Vagina (tissue), 2 donors: ENCODE results near the gene SELENOV. TPM values are rescaled to one million over a fixed set of nuclear protein-coding genes. Genes with fewer than 3 reads are reported as not detected.

Experiments
- DNase-seq, 2 donors: peaks; one replicate each; pipeline ENCODE4 v3.0.0-alpha.2; 2017; ENCODE audit errors: extremely low spot score in 2 of 2
- H3K27ac ChIP-seq: fragments of 200-600 bp; sonication (generic); one replicate; pipeline ENCODE4 v1.5.1; 2019
- H3K27me3 ChIP-seq: fragments of 200-600 bp; sonication (generic); one replicate; pipeline ENCODE4 v1.5.1; 2019
- H3K36me3 ChIP-seq, 2 donors: fragments of 200-600 bp; sonication (generic); one replicate each; pipeline ENCODE4 v1.5.1; 2017 to 2019
- H3K4me1 ChIP-seq: fragments of 200-600 bp; sonication (generic); one replicate; pipeline ENCODE4 v1.5.1; 2019
- H3K4me3 ChIP-seq, 2 donors: fragments of 200-600 bp; sonication (generic); 1 replicate in 1 of 2; 2 replicates in 1 of 2; pipeline ENCODE4 v1.5.1; 2016 to 2019
- H3K9me3 ChIP-seq: fragments of 200-600 bp; sonication (generic); one replicate; pipeline ENCODE4 v1.5.1; 2019
- CTCF ChIP-seq, 3 experiments: fragments of 450-650 bp in 2 of 3; fragments of 200-600 bp in 1 of 3; sonication (generic) in 1 of 3; IDR thresholded peaks; one replicate each; pipeline ENCODE4 v1.5.1; 2017 to 2019; ENCODE audit warnings: antibody characterized with exemption in 3 of 3, mild to moderate bottlenecking in 2 of 3, moderate library complexity in 2 of 3
- POLR2A ChIP-seq, 2 donors: fragments of 450-650 bp; IDR thresholded peaks; one replicate each; pipeline ENCODE4 v1.6.1; 2017; ENCODE audit warnings: antibody characterized with exemption in 2 of 2, mild to moderate bottlenecking in 2 of 2, moderate library complexity in 2 of 2
- POLR2AphosphoS5 ChIP-seq, 2 donors: sonication (generic); formaldehyde crosslinking; IDR thresholded peaks; one replicate each; pipeline ENCODE4 v1.9.0; 2017; ENCODE audit warnings: antibody characterized with exemption in 2 of 2, mild to moderate bottlenecking in 2 of 2, low read depth in 1 of 2; ENCODE audit not compliant: insufficient read depth in 1 of 2
- intact Hi-C: fragments of 100-400 bp; cut with DNase I; formaldehyde crosslinking; loops from one replicate; pipeline ENCODE4 v1.15.1; 2023
- total RNA-seq: library from RNA; depleted of rRNA; stranded (reverse); fragments of >200 nt; gene quantifications from one replicate; pipeline ENCODE4 v1.2.3, GENCODE V29; 2016

SELENOV gene
- total RNA-seq, 1 donor from 2014 or later, result not detected

- Histone ChIP-seq H3K9me3 (no peaks in the 10 kb centered on the region), H3K4me3 (peak overlapping the region in 1 of 2 donors; percentile 35), H3K36me3 (no peaks in the 10 kb centered on the region), H3K27ac (no peak overlapping the region), H3K27me3 (peaks cover 8% of the 10 kb centered on the region), H3K4me1 (peaks cover 10% of the 10 kb centered on the region)
- intact Hi-C loops, result no loop called here
- no peak for TF ChIP-seq POLR2AphosphoS5 (IDR thresholded peaks at IDR 0.05; ENCODE audit: insufficient read depth in 1 of 2, low read depth in 1 of 2)
- no peak for TF ChIP-seq POLR2A (IDR thresholded peaks at IDR 0.05)
- no peak for TF ChIP-seq CTCF (IDR thresholded peaks at IDR 0.05)
- DNase-seq, result no peak
These were observed 7.1 kb upstream of the SELENOV start for GRCh38 chr19:39507715-39508364.

DNA sequence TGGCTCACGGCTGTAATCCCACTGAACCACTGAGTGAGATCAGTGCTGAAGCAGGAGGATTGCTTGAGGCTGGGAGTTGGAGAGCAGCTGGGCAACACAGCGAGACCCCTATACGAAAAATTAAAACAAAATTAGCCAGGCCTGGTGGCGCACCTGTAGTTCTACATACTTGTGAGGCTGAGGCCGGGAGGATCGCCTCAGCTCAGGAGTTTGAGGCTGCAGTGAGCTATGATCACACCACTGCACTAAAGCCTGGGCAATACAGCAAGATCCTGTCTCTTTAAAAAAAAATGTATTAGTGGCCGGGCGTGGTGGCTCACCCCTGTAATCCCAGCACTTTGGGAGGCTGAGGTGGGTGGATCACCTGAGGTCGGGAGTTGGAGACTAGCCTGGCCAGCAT is 6.3 kb upstream of the SELENOV start:
- intact Hi-C loops, result no loop called here
- Histone ChIP-seq H3K27me3 (peaks cover 8% of the 10 kb centered on the region), H3K4me1 (peaks cover 7% of the 10 kb centered on the region), H3K4me3 (no peak overlapping the region), H3K27ac (no peak overlapping the region), H3K36me3 (no peaks in the 10 kb centered on the region), H3K9me3 (no peaks in the 10 kb centered on the region)
- TF ChIP-seq POLR2AphosphoS5 (IDR thresholded peaks at IDR 0.05; ENCODE audit: insufficient read depth in 1 of 2, low read depth in 1 of 2), result no peak
- no peak for TF ChIP-seq POLR2A (IDR thresholded peaks at IDR 0.05)
- no peak for TF ChIP-seq CTCF (IDR thresholded peaks at IDR 0.05)
- no peak for DNase-seq

GRCh38 chr19:39509233-39509632 is 5.7 kb upstream of the SELENOV start:
- no peak for TF ChIP-seq CTCF (IDR thresholded peaks at IDR 0.05)
- TF ChIP-seq POLR2AphosphoS5 (IDR thresholded peaks at IDR 0.05; ENCODE audit: insufficient read depth in 1 of 2, low read depth in 1 of 2), result no peak
- TF ChIP-seq POLR2A (IDR thresholded peaks at IDR 0.05), result no peak
- no peak for DNase-seq
- Histone ChIP-seq H3K27me3 (peaks cover 8% of the 10 kb centered on the region), H3K27ac (no peak overlapping the region), H3K9me3 (no peaks in the 10 kb centered on the region), H3K4me1 (peaks cover 7% of the 10 kb centered on the region), H3K36me3 (no peaks in the 10 kb centered on the region), H3K4me3 (no peak overlapping the region)
- intact Hi-C loops, result no loop called here

DNA sequence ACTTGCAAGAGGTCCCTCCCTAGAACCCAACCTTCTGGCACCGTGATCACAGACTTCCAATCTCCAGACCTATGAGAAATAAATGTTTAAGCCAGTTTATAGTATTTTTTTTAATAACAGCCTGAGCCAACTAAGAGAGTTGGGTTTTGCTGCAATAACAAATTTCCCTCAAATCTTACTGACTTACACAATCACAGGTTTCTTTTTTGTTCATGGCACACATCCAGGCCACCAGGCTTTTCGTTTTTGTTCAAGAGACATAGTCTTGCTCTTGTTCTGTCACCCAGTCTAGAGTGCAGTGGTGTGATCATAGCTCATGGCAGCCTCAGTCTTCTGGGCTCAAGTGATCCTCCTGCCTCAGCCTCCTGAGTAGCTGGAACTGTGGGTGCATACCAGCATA is 2.0 kb upstream of the SELENOV start:
- TF ChIP-seq CTCF (IDR thresholded peaks at IDR 0.05) (no peak), POLR2AphosphoS5 (IDR thresholded peaks at IDR 0.05; ENCODE audit: insufficient read depth in 1 of 2, low read depth in 1 of 2) (no peak), POLR2A (IDR thresholded peaks at IDR 0.05) (no peak)
- H3K27me3 ChIP-seq, result peaks cover 5% of the 10 kb centered on the region

GRCh38 chr19:39515551-39516191 is 732 bp downstream of the SELENOV start:
- no peaks in the 10 kb centered on the region for H3K27me3 ChIP-seq
- no peaks in the 10 kb centered on the region for H3K9me3 ChIP-seq
- DNase-seq, result no peak
- TF ChIP-seq POLR2AphosphoS5 (IDR thresholded peaks at IDR 0.05; ENCODE audit: insufficient read depth in 1 of 2, low read depth in 1 of 2) (no peak), CTCF (IDR thresholded peaks at IDR 0.05) (no peak), POLR2A (IDR thresholded peaks at IDR 0.05) (no peak)
- no peaks in the 10 kb centered on the region for H3K36me3 ChIP-seq
- intact Hi-C loops, result no loop called here
- H3K27ac ChIP-seq, result no peak overlapping the region
- peaks cover 12% of the 10 kb centered on the region for H3K4me1 ChIP-seq
- peak overlapping the region; percentile 29 to 42 for H3K4me3 ChIP-seq

More for the DNA sequence above, 2.0 kb upstream of the SELENOV start:
- intact Hi-C loops, result no loop called here
- H3K4me3 ChIP-seq, result no peak overlapping the region
- H3K27ac ChIP-seq, result no peak overlapping the region
- DNase-seq, result no peak
- H3K36me3 ChIP-seq, result no peaks in the 10 kb centered on the region
- H3K9me3 ChIP-seq, result no peaks in the 10 kb centered on the region
- peaks cover 12% of the 10 kb centered on the region for H3K4me1 ChIP-seq
